Skeletal muscle tissue (tissue), 5 donors: ENCODE measurements around the gene INTS4. TPM values are rescaled to one million over a fixed set of nuclear protein-coding genes. Genes with fewer than 3 reads are reported as not detected.

Experiments
- H3K27ac ChIP-seq: one replicate; pipeline ENCODE4 v1.7.0; 2013; ENCODE audit warnings: mild to moderate bottlenecking, low read depth, low read length, inconsistent platforms
- H3K27me3 ChIP-seq, 3 donors: one replicate each; pipeline ENCODE4 v1.7.0; 2013; ENCODE audit warnings: low read length in 3 of 3; ENCODE audit not compliant: control insufficient read depth in 3 of 3, insufficient read depth in 3 of 3
- H3K36me3 ChIP-seq, 3 donors: one replicate each; pipeline ENCODE4 v1.7.0; 2013; ENCODE audit warnings: low read length in 3 of 3; ENCODE audit not compliant: control insufficient read depth in 3 of 3, insufficient read depth in 3 of 3
- H3K4me1 ChIP-seq, 3 donors: one replicate each; pipeline ENCODE4 v1.7.0; 2013; ENCODE audit warnings: low read length in 3 of 3, mild to moderate bottlenecking in 3 of 3; ENCODE audit not compliant: control insufficient read depth in 3 of 3, insufficient read depth in 3 of 3
- H3K4me3 ChIP-seq, 3 donors: one replicate each; pipeline ENCODE4 v1.7.0; 2013; ENCODE audit warnings: low read length in 3 of 3
- H3K9ac ChIP-seq, 3 donors: one replicate each; pipeline ENCODE4 v1.7.0; 2013; ENCODE audit warnings: low read length in 3 of 3, mild to moderate bottlenecking in 3 of 3, moderate library complexity in 2 of 3, low read depth in 1 of 3
- H3K9me3 ChIP-seq, 3 donors: one replicate each; pipeline ENCODE4 v1.7.0; 2013; ENCODE audit warnings: low read length in 3 of 3; ENCODE audit not compliant: control insufficient read depth in 3 of 3
- small RNA-seq: library from RNA; depleted of rRNA; stranded (forward); fragments of <200 nt; gene quantifications from one replicate; pipeline ENCODE3, GENCODE V24; 2014
- total RNA-seq: library from RNA; depleted of rRNA; stranded (reverse); fragments of >200 nt; gene quantifications from one replicate; pipeline ENCODE4 v1.2.3, GENCODE V29; 2014
- donor health status: Osteomylitis.

The INTS4 gene
- total RNA-seq, 1 donor from 2014 or later = 40.7 TPM

- no peaks in the 10 kb centered on the region for H3K9me3 ChIP-seq
- H3K27me3 ChIP-seq = no peaks in the 10 kb centered on the region
- no peak overlapping the region for H3K27ac ChIP-seq
- peaks cover 0 to 10% (median 0%) of the 10 kb centered on the region in 3 donors for H3K36me3 ChIP-seq
- H3K9ac ChIP-seq = no peak overlapping the region
- no peak overlapping the region for H3K4me3 ChIP-seq
- H3K4me1 ChIP-seq = no peaks in the 10 kb centered on the region
Measured at GRCh38 chr11:77833302-77833701, 161.2 kb downstream of the INTS4 start.

GRCh38 chr11:77828926-77829325 is 165.5 kb downstream of the INTS4 start:
- no peak overlapping the region for H3K9ac ChIP-seq
- H3K4me1 ChIP-seq = peaks cover 0 to 4% (median 2%) of the 10 kb centered on the region in 3 donors
- H3K36me3 ChIP-seq = peaks cover 0 to 9% (median 0%) of the 10 kb centered on the region in 3 donors
- no peaks in the 10 kb centered on the region for H3K27me3 ChIP-seq
- no peaks in the 10 kb centered on the region for H3K9me3 ChIP-seq
- no peak overlapping the region for H3K27ac ChIP-seq
- no peak overlapping the region for H3K4me3 ChIP-seq

Small RNAs within 50 kb of the gene (small RNA-seq; reads per million reads assigned to genes)
- gene AP002812.4 = not detected

Other genes with a start within 250 kb of the INTS4 start
- gene RSF1, start 173.9 kb downstream of the INTS4 start, total RNA-seq = 40.2 TPM
- 28.2 TPM for gene AAMDC, start 173.5 kb downstream of the INTS4 start, total RNA-seq
- 0.52 TPM for gene KCTD14, start 28.6 kb upstream of the INTS4 start, total RNA-seq
- 26.1 TPM for gene THRSP, start 69.2 kb upstream of the INTS4 start, total RNA-seq
- 69.9 TPM for gene NDUFC2, start 85.2 kb upstream of the INTS4 start, total RNA-seq
- gene ALG8, start 145.0 kb upstream of the INTS4 start, total RNA-seq = 57.4 TPM
- gene KCTD21, start 194.0 kb upstream of the INTS4 start, total RNA-seq = 2.6 TPM
- 4.7 TPM for gene USP35, start 194.3 kb upstream of the INTS4 start, total RNA-seq